GM23248 (cell line): Measurements from ENCODE around the gene CRACDL.

ENCODE experiments used
- EZH2 ChIP-seq: fragments of 200-600 bp; sonication (generic); IDR thresholded peaks from 2 replicates; pipeline ENCODE4 v1.6.1; 2018; ENCODE audit warnings: antibody characterized with exemption, mild to moderate bottlenecking; ENCODE audit not compliant: insufficient read depth, poor library complexity, severe bottlenecking
- EZH2phosphoT487 ChIP-seq: fragments of 200-600 bp; sonication (generic); IDR thresholded peaks from 2 replicates; pipeline ENCODE4 v1.6.1; 2018; ENCODE audit warnings: antibody characterized with exemption, moderate library complexity, mild to moderate bottlenecking, low read depth; ENCODE audit not compliant: insufficient read depth

- TF ChIP-seq EZH2 (no peak), EZH2phosphoT487 (no peak)
These were observed 34.3 kb downstream of the CRACDL start for GRCh38 chr2:98901702-98902101.
